AG04449 (cell line): ENCODE results near the gene ARHGEF40.
"Not testable (repeated sequence)": the region's sequence is repeated elsewhere in the genome, so short reads cannot be mapped to it uniquely, and the experiment has no call there.

Experiments
- CTCF ChIA-PET: fragments of 350-600 bp; formaldehyde crosslinking; extraction: SDS; loops from one replicate; lab custom pipeline; 2021; ENCODE audit warnings: antibody characterized with exemption; lab: Yijun Ruan, JAX
- POLR2A ChIA-PET: fragments of 400-600, 350-600 bp; formaldehyde crosslinking; extraction: SDS; loops from one replicate; lab custom pipeline; 2020; ENCODE audit warnings: antibody characterized with exemption, inconsistent platforms; lab: Yijun Ruan, JAX
- DNase-seq: peaks from one replicate; pipeline ENCODE4 v3.0.0-alpha.2; 2010; ENCODE audit warnings: low read depth, low spot score
- H3K4me3 ChIP-seq: 2 replicates; pipeline ENCODE4 v1.5.1; 2011; ENCODE audit warnings: low read depth, mild to moderate bottlenecking, control low read depth, low read length
- CTCF ChIP-seq: IDR thresholded peaks from one replicate; pipeline ENCODE4 v1.5.1; 2011; ENCODE audit warnings: mild to moderate bottlenecking, moderate library complexity, low read length, control low read depth, inconsistent platforms; ENCODE audit not compliant: insufficient read depth; ENCODE audit errors: missing control alignments

The ARHGEF40 gene

DNA sequence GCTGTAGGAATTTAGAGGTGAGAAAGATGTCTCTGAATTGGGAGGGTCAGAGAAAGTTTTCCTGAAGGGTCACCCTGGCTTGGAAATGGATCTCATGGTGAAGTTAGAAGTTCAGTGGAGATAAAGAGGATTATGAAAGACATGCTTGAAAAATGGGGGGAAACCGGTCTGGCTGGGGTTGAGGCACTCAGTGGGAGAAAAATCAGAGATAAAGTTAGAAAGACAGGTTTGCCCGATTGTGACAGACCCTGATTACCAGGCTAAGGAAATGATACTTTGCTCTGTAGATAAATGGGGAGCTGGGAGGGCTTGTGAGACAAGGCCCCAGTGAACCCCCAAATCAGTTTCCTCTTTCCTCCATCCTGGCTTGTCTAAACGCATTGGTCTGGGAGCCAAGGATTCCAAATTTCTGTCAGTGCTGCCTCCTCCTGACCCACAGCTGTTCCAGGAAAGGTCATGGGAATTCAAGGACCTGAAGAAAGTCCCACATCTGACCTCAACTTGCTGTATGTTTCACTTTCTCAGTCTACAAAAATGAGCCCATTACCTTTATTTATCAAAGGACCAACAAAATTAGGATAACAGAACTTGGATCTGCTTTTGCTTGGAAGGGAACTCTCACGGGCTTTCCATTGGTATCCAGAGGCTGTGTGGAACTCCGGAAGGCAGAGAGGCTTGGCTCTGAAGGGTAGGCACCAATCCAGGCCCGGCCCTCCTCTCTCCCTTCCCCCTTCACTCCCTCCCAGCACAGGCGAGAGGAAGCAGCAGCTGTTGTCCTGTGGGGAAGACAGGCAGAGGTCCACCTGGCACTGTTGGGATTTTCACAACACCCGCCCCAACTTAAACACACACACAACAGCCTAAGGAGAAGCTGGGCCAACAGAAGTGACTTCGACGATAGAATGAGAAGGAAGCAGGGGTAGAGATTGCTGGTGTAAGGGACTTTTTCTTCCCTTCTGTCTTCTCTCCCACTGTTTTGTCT, 31.4 kb upstream of the ARHGEF40 start:
- POLR2A ChIA-PET, result no interaction called here
- CTCF ChIA-PET, result interaction anchor here (1.3 to 7.0 kb wide), 15 partner anchors 8 to 343 kb away, joined by 3 to 287 read pairs (median 11); partner anchors contain the start of genes NDRG2 and TPPP2
- no peak for DNase-seq
- TF ChIP-seq CTCF, result no peak
- no peak overlapping the region for H3K4me3 ChIP-seq

- CTCF ChIA-PET, result interaction anchor here (0.5 to 7.0 kb wide), 33 partner anchors 8 to 417 kb away, joined by 3 to 287 read pairs (median 6); partner anchors contain the start of genes METTL17, NDRG2, RNASE8 and SLC39A2
- POLR2A ChIA-PET, result interaction anchor here (0.9 to 1.4 kb wide), 2 partner anchors 25 to 68 kb away, joined by 3 read pairs; no protein-coding TSS in a partner anchor
- no peak overlapping the region for H3K4me3 ChIP-seq
- DNase-seq, result peak; percentile 29
- TF ChIP-seq CTCF, result peak; percentile 56
These were observed 30.3 kb upstream of the ARHGEF40 start for GRCh38 chr14:21039585-21040369.

- CTCF ChIA-PET, result interaction anchor here (0.6 to 7.0 kb wide), 32 partner anchors 10 to 416 kb away, joined by 3 to 287 read pairs (median 6); partner anchors contain the start of genes METTL17, NDRG2, RNASE8 and SLC39A2
- DNase-seq, result no peak
- POLR2A ChIA-PET, result interaction anchor here (0.6 to 1.4 kb wide), 3 partner anchors 26 to 68 kb away, joined by 3 read pairs; no protein-coding TSS in a partner anchor
These were observed 29.7 kb upstream of the ARHGEF40 start for GRCh38 chr14:21040370-21040925.

GRCh38 chr14:21040941-21041340, 29.2 kb upstream of the ARHGEF40 start:
- not testable (repeated sequence) for H3K4me3 ChIP-seq, DNase-seq
- ChIA-PET CTCF (interaction anchor here (0.7 to 7.0 kb wide), 23 partner anchors 9 to 348 kb away, joined by 3 to 287 read pairs (median 9); partner anchors contain the start of genes METTL17, NDRG2, RNASE8 and TPPP2), POLR2A (interaction anchor here (0.6 kb wide), 1 partner anchor 46 kb away, joined by 3 read pairs; no protein-coding TSS in a partner anchor)

More at GRCh38 chr14:21040370-21040925, 29.7 kb upstream of the ARHGEF40 start:
- no peak for TF ChIP-seq CTCF
- no peak overlapping the region for H3K4me3 ChIP-seq

DNA sequence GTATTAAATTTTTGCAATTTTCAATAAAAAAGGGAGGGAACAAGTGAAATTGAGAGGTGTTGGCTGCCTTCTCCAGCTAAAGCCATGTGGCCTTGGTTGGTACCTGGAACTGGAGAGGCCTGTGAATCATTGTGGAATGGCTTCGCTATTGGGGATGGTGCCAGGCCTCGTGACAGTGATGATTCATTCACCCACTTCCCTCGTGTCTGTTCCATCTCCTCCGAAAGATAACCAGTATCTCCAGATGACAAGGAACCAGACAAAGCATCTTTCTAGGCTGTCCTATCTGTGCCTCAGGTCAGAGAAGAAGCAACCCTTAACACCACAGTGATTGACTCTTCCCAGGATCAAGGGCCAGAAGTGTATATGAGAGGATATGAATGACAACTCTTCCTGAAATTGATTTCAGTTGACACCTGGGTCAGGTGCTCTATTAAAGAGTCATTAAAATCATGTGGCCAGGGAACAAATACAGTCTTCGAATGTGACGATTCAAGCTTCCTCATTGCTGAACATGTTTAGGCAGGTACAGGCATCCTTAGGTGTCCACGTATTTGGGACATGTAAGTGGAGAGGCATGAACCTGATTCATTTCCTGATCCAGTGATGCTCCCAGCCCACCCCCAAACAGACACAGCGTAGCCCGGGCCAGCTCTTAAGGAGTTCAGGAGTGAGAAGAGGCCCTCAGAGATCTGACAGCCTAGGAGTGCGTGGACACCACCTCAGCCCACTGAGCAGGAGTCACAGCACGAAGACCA, 28.2 kb upstream of the ARHGEF40 start, which contains the start of gene RNASE7:
RNASE7 (plus strand) TSS at position 687 of the 758 bp plus-strand sequence. CDS start 631 bp downstream, outside the sequence.
- POLR2A ChIA-PET, result no interaction called here
- H3K4me3 ChIP-seq, result no peak within 1 kb of the TSS
- TF ChIP-seq CTCF, result no peak
- DNase-seq, result no peak
- CTCF ChIA-PET, result interaction anchor here (0.6 to 7.0 kb wide), 13 partner anchors 11 to 346 kb away, joined by 3 to 287 read pairs (median 23); partner anchors contain the start of genes RNASE8 and TPPP2
